SK-N-SH treated with all-trans-retinoic acid at 6 μM for 48 hours (cell line): Measurements from ENCODE around the gene ARHGAP21.

Source experiments
- ATAC-seq: fragments of 200-7000 bp; cut with Tn5 transposase; 3 replicates; pipeline ENCODE4 v1.9.1; 2020; ENCODE audit warnings: mild to moderate bottlenecking, moderate library complexity
- ARNTL ChIP-seq: fragments of 450-650 bp; formaldehyde crosslinking; IDR thresholded peaks from 2 replicates; pipeline ENCODE4 v1.5.0; 2020; ENCODE audit warnings: low read depth, mild to moderate bottlenecking, moderate library complexity, borderline replicate concordance
- BACH2 ChIP-seq: fragments of 250-450 bp; sonication (Bioruptor Pico); IDR thresholded peaks from 2 replicates; pipeline ENCODE4 v1.9.0; 2021; ENCODE audit warnings: mild to moderate bottlenecking, borderline replicate concordance
- CSDC2 ChIP-seq: fragments of 250-450 bp; sonication (Bioruptor Pico); IDR thresholded peaks from 2 replicates; pipeline ENCODE4 v1.5.0; 2020; ENCODE audit warnings: mild to moderate bottlenecking, moderate library complexity
- CSRNP3 ChIP-seq: fragments of 250-450 bp; sonication (Bioruptor Pico); IDR thresholded peaks from 2 replicates; pipeline ENCODE4 v1.5.1; 2021; ENCODE audit warnings: mild to moderate bottlenecking, moderate library complexity
- ESRRG ChIP-seq: fragments of 250-450 bp; sonication (Bioruptor Pico); IDR thresholded peaks from 2 replicates; pipeline ENCODE4 v1.6.1; 2021; ENCODE audit warnings: mild to moderate bottlenecking
- GLIS3 ChIP-seq: fragments of 250-450 bp; sonication (Bioruptor Pico); IDR thresholded peaks from 2 replicates; pipeline ENCODE4 v1.5.0; 2020; ENCODE audit warnings: mild to moderate bottlenecking, moderate library complexity
- ISL1 ChIP-seq: fragments of 250-450 bp; sonication (Bioruptor Pico); IDR thresholded peaks from 2 replicates; pipeline ENCODE4 v2.1.2; 2022; ENCODE audit warnings: mild to moderate bottlenecking, moderate library complexity
- OSR1 ChIP-seq: fragments of 250-450 bp; sonication (Bioruptor Pico); IDR thresholded peaks from 2 replicates; pipeline ENCODE4 v1.8.0; 2022; ENCODE audit warnings: moderate library complexity, mild to moderate bottlenecking, inconsistent platforms
- PATZ1 ChIP-seq: fragments of 250-450 bp; sonication (Bioruptor Pico); IDR thresholded peaks from 2 replicates; pipeline ENCODE4 v1.8.0; 2020; ENCODE audit warnings: mild to moderate bottlenecking, moderate library complexity, borderline replicate concordance
- POU6F1 ChIP-seq: fragments of 250-450 bp; sonication (Bioruptor Pico); IDR thresholded peaks from 2 replicates; pipeline ENCODE4 v1.8.0; 2021; ENCODE audit warnings: low read depth, mild to moderate bottlenecking, moderate library complexity, borderline replicate concordance
- PPARA ChIP-seq: fragments of 250-450 bp; sonication (Bioruptor Pico); IDR thresholded peaks from 2 replicates; pipeline ENCODE4 v1.5.0; 2020; ENCODE audit warnings: mild to moderate bottlenecking, borderline replicate concordance
- RARB ChIP-seq: fragments of 250-450 bp; sonication (Bioruptor Pico); IDR thresholded peaks from 2 replicates; pipeline ENCODE4 v1.8.0; 2021; ENCODE audit warnings: mild to moderate bottlenecking, moderate library complexity
- SNAI2 ChIP-seq: fragments of 250-450 bp; sonication (Bioruptor Pico); IDR thresholded peaks from 2 replicates; pipeline ENCODE4 v1.5.0; 2020; ENCODE audit warnings: mild to moderate bottlenecking, moderate library complexity
- TCF4 ChIP-seq: fragments of 250-450 bp; sonication (Bioruptor Pico); IDR thresholded peaks from 2 replicates; pipeline ENCODE4 v1.8.0; 2021; ENCODE audit warnings: mild to moderate bottlenecking, moderate library complexity, borderline replicate concordance
- ZC3H10 ChIP-seq: fragments of 250-450 bp; sonication (Bioruptor Pico); IDR thresholded peaks from 2 replicates; pipeline ENCODE4 v1.5.1; 2021; ENCODE audit warnings: mild to moderate bottlenecking, moderate library complexity
- ZFP30 ChIP-seq: fragments of 450-650 bp; formaldehyde crosslinking; IDR thresholded peaks from 2 replicates; pipeline ENCODE4 v1.5.0; 2022; ENCODE audit warnings: mild to moderate bottlenecking, moderate library complexity
- ZNF565 ChIP-seq: fragments of 450-650 bp; formaldehyde crosslinking; conservative IDR thresholded peaks from 2 replicates; pipeline ENCODE4 v1.5.0; 2020; ENCODE audit warnings: low read depth, mild to moderate bottlenecking, moderate library complexity
- ZNF70 ChIP-seq: fragments of 450-650 bp; formaldehyde crosslinking; IDR thresholded peaks from 2 replicates; pipeline ENCODE4 v1.5.0; 2020; ENCODE audit warnings: mild to moderate bottlenecking, moderate library complexity
- ZNF8 ChIP-seq: fragments of 450-650 bp; formaldehyde crosslinking; IDR thresholded peaks from 2 replicates; pipeline ENCODE4 v1.5.0; 2020; ENCODE audit warnings: mild to moderate bottlenecking, moderate library complexity

ARHGAP21 gene

GRCh38 chr10:24616536-24616935, 107.2 kb downstream of the ARHGAP21 start:
- ATAC-seq: no peak
- no peak for TF ChIP-seq ZC3H10
- TF ChIP-seq ESRRG (CRISPR knock-in tag): no peak
- no peak for TF ChIP-seq OSR1
- TF ChIP-seq ISL1 (CRISPR knock-in tag): no peak
- TF ChIP-seq ZNF8 (CRISPR knock-in tag): no peak
- TF ChIP-seq ZNF70: no peak
- no peak for TF ChIP-seq ZNF565 (CRISPR knock-in tag)
- TF ChIP-seq ARNTL (CRISPR knock-in tag): no peak
- TF ChIP-seq POU6F1 (CRISPR knock-in tag): no peak
- TF ChIP-seq TCF4 (CRISPR knock-in tag): no peak
- no peak for TF ChIP-seq BACH2 (CRISPR knock-in tag)
- no peak for TF ChIP-seq PPARA (CRISPR knock-in tag)
- TF ChIP-seq CSRNP3 (CRISPR knock-in tag): no peak
- no peak for TF ChIP-seq PATZ1 (CRISPR knock-in tag)

GRCh38 chr10:24606021-24606420, 117.7 kb downstream of the ARHGAP21 start:
- TF ChIP-seq ZNF70 (no peak), POU6F1 (CRISPR knock-in tag) (no peak), OSR1 (no peak)
- TF ChIP-seq, all 23 proteins: peak for 0
- no peak for ATAC-seq

- ATAC-seq: no peak
- no peak for TF ChIP-seq ZNF8 (CRISPR knock-in tag)
- TF ChIP-seq GLIS3 (CRISPR knock-in tag): no peak
Observed at GRCh38 chr10:24605141-24605540, 118.5 kb downstream of the ARHGAP21 start.

- TF ChIP-seq CSDC2 (CRISPR knock-in tag) (no peak), ZC3H10 (no peak), OSR1 (no peak), ZNF565 (CRISPR knock-in tag) (no peak), ZNF8 (CRISPR knock-in tag) (no peak), TCF4 (CRISPR knock-in tag) (no peak), ZNF70 (no peak), CSRNP3 (CRISPR knock-in tag) (no peak), PPARA (CRISPR knock-in tag) (no peak), ZFP30 (CRISPR knock-in tag) (no peak), SNAI2 (CRISPR knock-in tag) (no peak), RARB (no peak), POU6F1 (CRISPR knock-in tag) (no peak), ARNTL (CRISPR knock-in tag) (no peak)
- TF ChIP-seq, all 23 proteins: peak for 0
- peak; percentile 51 for ATAC-seq
Observed at GRCh38 chr10:24603333-24603732, 120.4 kb downstream of the ARHGAP21 start.
